ENCODE data around the gene MORN5. TPM values are rescaled to one million over a fixed set of nuclear protein-coding genes. Genes with fewer than 3 reads are reported as not detected.

Gene MORN5
- total RNA-seq, 1 donor from 2014 or later: 7.8 TPM

GRCh38 chr9:122214507-122214906 lies 54.8 kb downstream of the MORN5 start:
- DNase-seq (ENCODE audit: low spot score): no peak

GRCh38 chr9:122215663-122216062 lies 56.0 kb downstream of the MORN5 start:
- DNase-seq (ENCODE audit: low spot score): no peak

- no peak for DNase-seq (ENCODE audit: low spot score)
Observed at GRCh38 chr9:122216138-122216797, 56.6 kb downstream of the MORN5 start.

GRCh38 chr9:122216798-122217418 lies 57.2 kb downstream of the MORN5 start:
- DNase-seq (ENCODE audit: low spot score): no peak

- DNase-seq (ENCODE audit: low spot score): no peak
Observed at GRCh38 chr9:122217640-122218039, 57.9 kb downstream of the MORN5 start.

- no peak for DNase-seq (ENCODE audit: low spot score)
Observed at GRCh38 chr9:122218071-122218934, 58.6 kb downstream of the MORN5 start.

GRCh38 chr9:122218935-122219855 lies 59.5 kb downstream of the MORN5 start:
- DNase-seq (ENCODE audit: low spot score): no peak

- DNase-seq (ENCODE audit: low spot score): no peak
Observed at GRCh38 chr9:122219856-122220672, 60.4 kb downstream of the MORN5 start.

GRCh38 chr9:122220673-122221182 lies 61.0 kb downstream of the MORN5 start:
- no peak for DNase-seq (ENCODE audit: low spot score)

- no peak for DNase-seq (ENCODE audit: low spot score)
Observed at GRCh38 chr9:122221183-122221811, 61.6 kb downstream of the MORN5 start.

GRCh38 chr9:122222791-122223190 lies 63.1 kb downstream of the MORN5 start:
- no peak for DNase-seq (ENCODE audit: low spot score)

- DNase-seq (ENCODE audit: low spot score): no peak
Observed at GRCh38 chr9:122223435-122223834, 63.7 kb downstream of the MORN5 start.

- no peak for DNase-seq (ENCODE audit: low spot score)
Observed at GRCh38 chr9:122225312-122226141, 65.8 kb downstream of the MORN5 start.

GRCh38 chr9:122226142-122226757 lies 66.5 kb downstream of the MORN5 start:
- DNase-seq (ENCODE audit: low spot score): no peak

- DNase-seq (ENCODE audit: low spot score): no peak
Observed at GRCh38 chr9:122226758-122227574, 67.3 kb downstream of the MORN5 start.

GRCh38 chr9:122227575-122227900 lies 67.8 kb downstream of the MORN5 start:
- no peak for DNase-seq (ENCODE audit: low spot score)

- DNase-seq (ENCODE audit: low spot score): no peak
Observed at GRCh38 chr9:122228191-122228567, 68.5 kb downstream of the MORN5 start.
